CD4-positive, alpha-beta T cell (primary cell): Measurements from ENCODE around the gene NTN1. TPM values are rescaled to one million over a fixed set of nuclear protein-coding genes. Genes with fewer than 3 reads are reported as not detected.

Experiments used
- ATAC-seq: fragments of 200-7000 bp; cut with Tn5 transposase; one replicate; pipeline ENCODE4 v1.10.0; 2022; ENCODE audit warnings: mild to moderate bottlenecking; ENCODE audit not compliant: poor library complexity
- CTCF ChIA-PET: fragments of 350-600 bp; sonication (Branson Sonifier 250); formaldehyde crosslinking; loops from one replicate; lab custom pipeline; 2021; ENCODE audit warnings: antibody characterized with exemption, inconsistent platforms; lab: Charles Lee
- POLR2A ChIA-PET: fragments of 350-600 bp; sonication (Branson Sonifier 250); formaldehyde crosslinking; loops from one replicate; lab custom pipeline; 2021; ENCODE audit warnings: antibody characterized with exemption, inconsistent platforms; lab: Charles Lee
- DNase-seq, 14 experiments: peaks; one replicate each; pipeline ENCODE4 v3.0.0-alpha.2; 2013 to 2020; ENCODE audit warnings: mixed read lengths in 2 of 14
- H3K27ac ChIP-seq, 2 donors: one replicate each; pipeline versions ENCODE4 v1.5.1 to v1.7.0; 2013; ENCODE audit warnings: low read length in 2 of 2, low read depth in 1 of 2, mild to moderate bottlenecking in 1 of 2
- H3K27me3 ChIP-seq, 2 experiments: 1 replicate in 1 of 2; 2 replicates in 1 of 2; pipeline versions ENCODE4 v1.6.1 to v1.7.0; 2013; ENCODE audit warnings: low read length in 2 of 2, control low read depth in 1 of 2, mild to moderate bottlenecking in 1 of 2, moderate library complexity in 1 of 2; ENCODE audit not compliant: insufficient read depth in 2 of 2, control insufficient read depth in 1 of 2
- H3K36me3 ChIP-seq: one replicate; pipeline ENCODE4 v1.6.1; 2013; ENCODE audit warnings: low read length, control low read depth; ENCODE audit not compliant: insufficient read depth
- H3K4me1 ChIP-seq: one replicate; pipeline ENCODE4 v1.6.1; 2013; ENCODE audit warnings: low read length, control low read depth; ENCODE audit not compliant: insufficient read depth
- H3K4me3 ChIP-seq: one replicate; pipeline ENCODE4 v1.5.1; 2013; ENCODE audit warnings: mild to moderate bottlenecking, low read length, moderate library complexity
- H3K9me3 ChIP-seq, 2 experiments: 1 replicate in 1 of 2; 2 replicates in 1 of 2; pipeline versions ENCODE4 v1.6.1 to v1.7.0; 2013; ENCODE audit warnings: low read length in 2 of 2, mild to moderate bottlenecking in 2 of 2, control low read depth in 1 of 2, moderate library complexity in 1 of 2; ENCODE audit not compliant: control insufficient read depth in 1 of 2, insufficient read depth in 1 of 2
- H3K27ac Mint-ChIP-seq: one replicate; pipeline ENCODE4 v1.8.0; 2020; ENCODE audit warnings: mixed read lengths
- H3K27me3 Mint-ChIP-seq: one replicate; pipeline ENCODE4 v1.8.0; 2021; ENCODE audit warnings: mixed read lengths
- H3K36me3 Mint-ChIP-seq: one replicate; pipeline ENCODE4 v1.8.0; 2021; ENCODE audit warnings: low read depth, mixed read lengths
- H3K4me1 Mint-ChIP-seq: one replicate; pipeline ENCODE4 v1.8.0; 2021; ENCODE audit warnings: low read depth, mixed read lengths
- H3K4me3 Mint-ChIP-seq: one replicate; pipeline ENCODE4 v1.8.0; 2020; ENCODE audit warnings: mild to moderate bottlenecking, mixed read lengths
- H3K9me3 Mint-ChIP-seq: one replicate; pipeline ENCODE4 v1.8.0; 2020; ENCODE audit warnings: mixed read lengths
- intact Hi-C, 2 experiments: fragments of 100-400 bp; cut with DNase I in 1 of 2; cut with micrococcal nuclease in 1 of 2; formaldehyde crosslinking; loops; one replicate each; pipeline versions ENCODE4 v1.15.1 to v1.9.0; 2023 to 2025; cut with DNase I, micrococcal nuclease
- total RNA-seq, 174 experiments: library from RNA in 2 of 174; stranded (reverse) in 2 of 174; gene quantifications; one replicate each; pipeline ENCODE4 v1.2.3 and lab custom pipeline; 2021 to 2026
- TF ChIP-seq, protein P1 (sequence below): fragments of 200-600 bp; IDR thresholded peaks from one replicate; pipeline ENCODE4 v1.8.0; 2022; ENCODE audit warnings: antibody characterized with exemption, mild to moderate bottlenecking

The NTN1 gene
- total RNA-seq, 2 experiments from 2014 or later: 0.08 to 0.14 TPM

DNA sequence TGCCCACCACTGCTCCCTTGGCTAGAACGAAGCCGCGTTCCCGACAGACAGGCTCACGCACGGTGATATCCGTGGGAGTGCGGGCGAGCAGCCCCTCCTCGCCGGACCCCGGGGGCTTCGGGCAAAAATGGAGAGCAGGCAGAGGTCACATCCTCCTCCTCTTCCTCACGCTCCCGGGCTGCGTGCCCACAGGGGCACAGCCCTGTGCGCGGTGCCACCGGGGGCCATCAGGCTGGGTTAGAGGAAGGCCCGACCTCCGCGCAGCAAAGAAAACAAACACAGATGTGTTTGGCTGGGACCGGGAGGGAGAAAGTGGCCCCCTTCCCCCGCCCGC, 519 bp upstream of the NTN1 start:
- Mint-ChIP-seq H3K4me1 (peaks cover 20% of the 10 kb centered on the region), H3K27me3 (peaks cover 52% of the 10 kb centered on the region), H3K4me3 (peak overlapping the region; percentile 56), H3K36me3 (peaks cover 4% of the 10 kb centered on the region), H3K9me3 (no peaks in the 10 kb centered on the region), H3K27ac (no peak overlapping the region)
- Histone ChIP-seq H3K27ac (no peak overlapping the region), H3K9me3 (peaks cover 0 to 5% of the 10 kb centered on the region in 2 experiments), H3K36me3 (no peaks in the 10 kb centered on the region), H3K4me1 (peaks cover 26% of the 10 kb centered on the region), H3K4me3 (peak overlapping the region; percentile 51), H3K27me3 (peaks cover 57 to 77% of the 10 kb centered on the region in 2 experiments)
- TF ChIP-seq, protein P1, sequence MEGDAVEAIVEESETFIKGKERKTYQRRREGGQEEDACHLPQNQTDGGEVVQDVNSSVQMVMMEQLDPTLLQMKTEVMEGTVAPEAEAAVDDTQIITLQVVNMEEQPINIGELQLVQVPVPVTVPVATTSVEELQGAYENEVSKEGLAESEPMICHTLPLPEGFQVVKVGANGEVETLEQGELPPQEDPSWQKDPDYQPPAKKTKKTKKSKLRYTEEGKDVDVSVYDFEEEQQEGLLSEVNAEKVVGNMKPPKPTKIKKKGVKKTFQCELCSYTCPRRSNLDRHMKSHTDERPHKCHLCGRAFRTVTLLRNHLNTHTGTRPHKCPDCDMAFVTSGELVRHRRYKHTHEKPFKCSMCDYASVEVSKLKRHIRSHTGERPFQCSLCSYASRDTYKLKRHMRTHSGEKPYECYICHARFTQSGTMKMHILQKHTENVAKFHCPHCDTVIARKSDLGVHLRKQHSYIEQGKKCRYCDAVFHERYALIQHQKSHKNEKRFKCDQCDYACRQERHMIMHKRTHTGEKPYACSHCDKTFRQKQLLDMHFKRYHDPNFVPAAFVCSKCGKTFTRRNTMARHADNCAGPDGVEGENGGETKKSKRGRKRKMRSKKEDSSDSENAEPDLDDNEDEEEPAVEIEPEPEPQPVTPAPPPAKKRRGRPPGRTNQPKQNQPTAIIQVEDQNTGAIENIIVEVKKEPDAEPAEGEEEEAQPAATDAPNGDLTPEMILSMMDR: no peak
- CTCF ChIA-PET: no interaction called here
- POLR2A ChIA-PET: no interaction called here
- DNase-seq (no peak), ATAC-seq (no peak)
- intact Hi-C loops: no loop called here

DNA sequence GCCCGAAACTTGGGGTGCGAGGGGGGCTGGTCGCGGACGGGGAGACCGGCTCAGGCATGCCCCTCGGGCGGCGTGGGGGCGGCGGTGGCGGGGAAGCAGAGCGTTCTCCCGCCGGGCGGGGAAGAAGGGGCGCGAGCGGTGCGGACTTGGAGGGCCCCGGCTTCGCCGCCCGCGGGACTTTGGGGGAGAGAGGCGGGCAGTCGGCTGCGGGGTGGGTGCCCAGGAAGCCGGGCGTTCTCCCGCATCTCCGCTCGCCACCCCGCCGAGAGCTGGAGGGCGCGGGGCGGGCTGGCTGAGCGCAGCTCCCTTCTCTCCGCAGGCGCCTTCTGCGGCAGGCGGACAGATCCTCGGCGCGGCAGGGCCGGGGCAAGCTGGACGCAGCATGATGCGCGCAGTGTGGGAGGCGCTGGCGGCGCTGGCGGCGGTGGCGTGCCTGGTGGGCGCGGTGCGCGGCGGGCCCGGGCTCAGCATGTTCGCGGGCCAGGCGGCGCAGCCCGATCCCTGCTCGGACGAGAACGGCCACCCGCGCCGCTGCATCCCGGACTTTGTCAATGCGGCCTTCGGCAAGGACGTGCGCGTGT, 772 bp downstream of the NTN1 start:
- Mint-ChIP-seq H3K27me3 (peaks cover 65% of the 10 kb centered on the region), H3K4me1 (peaks cover 20% of the 10 kb centered on the region), H3K4me3 (no peak overlapping the region), H3K27ac (no peak overlapping the region), H3K9me3 (no peaks in the 10 kb centered on the region), H3K36me3 (peaks cover 4% of the 10 kb centered on the region)
- Histone ChIP-seq H3K36me3 (no peaks in the 10 kb centered on the region), H3K4me3 (peak overlapping the region; percentile 48), H3K27ac (no peak overlapping the region), H3K4me1 (peaks cover 26% of the 10 kb centered on the region), H3K9me3 (peaks cover 0 to 5% of the 10 kb centered on the region in 2 experiments), H3K27me3 (peaks cover 55 to 81% of the 10 kb centered on the region in 2 experiments)
- intact Hi-C loops: no loop called here
- CTCF ChIA-PET: no interaction called here
- peak in 1 of 14 experiments; percentile 18 for DNase-seq
- TF ChIP-seq, protein P1: no peak
- ATAC-seq: no peak
- POLR2A ChIA-PET: no interaction called here

DNA sequence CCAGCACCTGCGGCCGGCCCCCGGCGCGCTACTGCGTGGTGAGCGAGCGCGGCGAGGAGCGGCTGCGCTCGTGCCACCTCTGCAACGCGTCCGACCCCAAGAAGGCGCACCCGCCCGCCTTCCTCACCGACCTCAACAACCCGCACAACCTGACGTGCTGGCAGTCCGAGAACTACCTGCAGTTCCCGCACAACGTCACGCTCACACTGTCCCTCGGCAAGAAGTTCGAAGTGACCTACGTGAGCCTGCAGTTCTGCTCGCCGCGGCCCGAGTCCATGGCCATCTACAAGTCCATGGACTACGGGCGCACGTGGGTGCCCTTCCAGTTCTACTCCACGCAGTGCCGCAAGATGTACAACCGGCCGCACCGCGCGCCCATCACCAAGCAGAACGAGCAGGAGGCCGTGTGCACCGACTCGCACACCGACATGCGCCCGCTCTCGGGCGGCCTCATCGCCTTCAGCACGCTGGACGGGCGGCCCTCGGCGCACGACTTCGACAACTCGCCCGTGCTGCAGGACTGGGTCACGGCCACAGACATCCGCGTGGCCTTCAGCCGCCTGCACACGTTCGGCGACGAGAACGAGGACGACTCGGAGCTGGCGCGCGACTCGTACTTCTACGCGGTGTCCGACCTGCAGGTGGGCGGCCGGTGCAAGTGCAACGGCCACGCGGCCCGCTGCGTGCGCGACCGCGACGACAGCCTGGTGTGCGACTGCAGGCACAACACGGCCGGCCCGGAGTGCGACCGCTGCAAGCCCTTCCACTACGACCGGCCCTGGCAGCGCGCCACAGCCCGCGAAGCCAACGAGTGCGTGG, 1.5 kb downstream of the NTN1 start:
- H3K36me3 ChIP-seq: no peaks in the 10 kb centered on the region
- H3K4me1 ChIP-seq: peaks cover 26% of the 10 kb centered on the region

More for the DNA sequence above, 1.5 kb downstream of the NTN1 start:
- DNase-seq (peak in 3 of 14 experiments; percentile 8 to 48 (median 48)), ATAC-seq (no peak)
- intact Hi-C loops: no loop called here
- Histone ChIP-seq H3K4me3 (peak overlapping the region; percentile 28), H3K27me3 (peaks cover 50 to 76% of the 10 kb centered on the region in 2 experiments), H3K27ac (no peak overlapping the region), H3K9me3 (peaks cover 0 to 5% of the 10 kb centered on the region in 2 experiments)
- Mint-ChIP-seq H3K4me1 (peaks cover 20% of the 10 kb centered on the region), H3K27ac (no peak overlapping the region), H3K9me3 (no peaks in the 10 kb centered on the region), H3K36me3 (peaks cover 4% of the 10 kb centered on the region), H3K27me3 (peaks cover 72% of the 10 kb centered on the region), H3K4me3 (peak overlapping the region; percentile 93)
- TF ChIP-seq, protein P1: no peak
- POLR2A ChIA-PET: no interaction called here
- CTCF ChIA-PET: no interaction called here
